Body of pancreas (tissue), 4 donors: ENCODE results near the gene IL3RA.

Experiments used
- POLR2A ChIP-seq, 3 donors: fragments of 450-650 bp; IDR thresholded peaks; one replicate each; pipeline ENCODE4 v1.6.1; 2016; ENCODE audit warnings: antibody characterized with exemption in 3 of 3, mild to moderate bottlenecking in 2 of 3
- TF ChIP-seq, protein P1 (sequence below), 7 experiments: fragments of 450-650 bp in 4 of 7; fragments of 200-600 bp in 3 of 7; sonication (generic) in 3 of 7; IDR thresholded peaks; one replicate each; pipeline ENCODE4 v1.5.1; 2016 to 2019; ENCODE audit warnings: antibody characterized with exemption in 7 of 7

- TF ChIP-seq, protein P1, sequence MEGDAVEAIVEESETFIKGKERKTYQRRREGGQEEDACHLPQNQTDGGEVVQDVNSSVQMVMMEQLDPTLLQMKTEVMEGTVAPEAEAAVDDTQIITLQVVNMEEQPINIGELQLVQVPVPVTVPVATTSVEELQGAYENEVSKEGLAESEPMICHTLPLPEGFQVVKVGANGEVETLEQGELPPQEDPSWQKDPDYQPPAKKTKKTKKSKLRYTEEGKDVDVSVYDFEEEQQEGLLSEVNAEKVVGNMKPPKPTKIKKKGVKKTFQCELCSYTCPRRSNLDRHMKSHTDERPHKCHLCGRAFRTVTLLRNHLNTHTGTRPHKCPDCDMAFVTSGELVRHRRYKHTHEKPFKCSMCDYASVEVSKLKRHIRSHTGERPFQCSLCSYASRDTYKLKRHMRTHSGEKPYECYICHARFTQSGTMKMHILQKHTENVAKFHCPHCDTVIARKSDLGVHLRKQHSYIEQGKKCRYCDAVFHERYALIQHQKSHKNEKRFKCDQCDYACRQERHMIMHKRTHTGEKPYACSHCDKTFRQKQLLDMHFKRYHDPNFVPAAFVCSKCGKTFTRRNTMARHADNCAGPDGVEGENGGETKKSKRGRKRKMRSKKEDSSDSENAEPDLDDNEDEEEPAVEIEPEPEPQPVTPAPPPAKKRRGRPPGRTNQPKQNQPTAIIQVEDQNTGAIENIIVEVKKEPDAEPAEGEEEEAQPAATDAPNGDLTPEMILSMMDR (IDR thresholded peaks at IDR 0.05) = no peak
- TF ChIP-seq POLR2A (IDR thresholded peaks at IDR 0.05) = no peak
Measured at GRCh38 chrX:1400049-1400448, 63.5 kb downstream of the IL3RA start.
